ENCODE results near the gene CLEC4C.

DNA sequence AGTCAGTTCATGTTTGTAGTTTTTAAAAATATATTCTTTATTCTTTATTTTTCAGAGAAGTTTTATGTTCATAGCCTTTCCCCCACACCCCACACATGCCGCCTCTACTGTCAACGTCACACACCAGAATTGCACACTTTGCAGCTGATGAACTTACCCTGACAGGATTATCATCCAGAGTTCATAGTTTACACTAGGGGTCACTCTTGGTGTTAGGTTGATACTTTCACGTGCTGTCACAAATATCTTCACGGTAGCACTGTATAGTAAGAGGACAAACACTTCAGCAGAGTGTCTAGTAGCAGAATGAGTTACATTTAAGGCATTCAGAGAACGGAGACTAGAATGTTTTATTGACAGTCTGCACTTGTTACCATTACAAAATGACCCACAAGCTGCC lies 30.8 kb downstream of the CLEC4C start:
- TF ChIP-seq, protein P1, sequence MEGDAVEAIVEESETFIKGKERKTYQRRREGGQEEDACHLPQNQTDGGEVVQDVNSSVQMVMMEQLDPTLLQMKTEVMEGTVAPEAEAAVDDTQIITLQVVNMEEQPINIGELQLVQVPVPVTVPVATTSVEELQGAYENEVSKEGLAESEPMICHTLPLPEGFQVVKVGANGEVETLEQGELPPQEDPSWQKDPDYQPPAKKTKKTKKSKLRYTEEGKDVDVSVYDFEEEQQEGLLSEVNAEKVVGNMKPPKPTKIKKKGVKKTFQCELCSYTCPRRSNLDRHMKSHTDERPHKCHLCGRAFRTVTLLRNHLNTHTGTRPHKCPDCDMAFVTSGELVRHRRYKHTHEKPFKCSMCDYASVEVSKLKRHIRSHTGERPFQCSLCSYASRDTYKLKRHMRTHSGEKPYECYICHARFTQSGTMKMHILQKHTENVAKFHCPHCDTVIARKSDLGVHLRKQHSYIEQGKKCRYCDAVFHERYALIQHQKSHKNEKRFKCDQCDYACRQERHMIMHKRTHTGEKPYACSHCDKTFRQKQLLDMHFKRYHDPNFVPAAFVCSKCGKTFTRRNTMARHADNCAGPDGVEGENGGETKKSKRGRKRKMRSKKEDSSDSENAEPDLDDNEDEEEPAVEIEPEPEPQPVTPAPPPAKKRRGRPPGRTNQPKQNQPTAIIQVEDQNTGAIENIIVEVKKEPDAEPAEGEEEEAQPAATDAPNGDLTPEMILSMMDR (IDR thresholded peaks at IDR 0.05) = peak; percentile 58
- TF ChIP-seq ZFX (IDR thresholded peaks at IDR 0.05; ENCODE audit: borderline replicate concordance) = no peak
